GM12878 (cell line): ENCODE results near the gene CASP8. TPM values are rescaled to one million over a fixed set of nuclear protein-coding genes. Genes with fewer than 3 reads are reported as not detected.

ENCODE experiments used
- ATF3 ChIP-seq: IDR thresholded peaks from 2 replicates; pipeline ENCODE4 v1.6.1; 2011; ENCODE audit warnings: low read depth, mild to moderate bottlenecking, low read length, moderate library complexity, borderline replicate concordance; ENCODE audit errors: extremely low read depth
- BACH1 ChIP-seq: fragments of 450-650 bp; IDR thresholded peaks from 2 replicates; pipeline ENCODE4 v1.6.1; 2017; ENCODE audit warnings: mild to moderate bottlenecking, borderline replicate concordance
- BCL11A ChIP-seq: IDR thresholded peaks from 2 replicates; pipeline ENCODE4 v1.6.1; 2011; ENCODE audit warnings: low read depth, low read length
- CBFB ChIP-seq: IDR thresholded peaks from 2 replicates; pipeline ENCODE4 v1.6.1; 2016; ENCODE audit warnings: antibody characterized with exemption, low read depth
- E2F4 ChIP-seq: IDR thresholded peaks from 2 replicates; pipeline ENCODE4 v1.6.1; 2012; ENCODE audit warnings: low read depth, low read length, improper control_type of control experiment
- EED ChIP-seq: sonication (generic); IDR thresholded peaks from 2 replicates; pipeline ENCODE4 v1.6.1; 2016; ENCODE audit warnings: antibody characterized with exemption, low read depth
- EGR1 ChIP-seq, 2 experiments: IDR thresholded peaks; 1 replicate in 1 of 2; 2 replicates in 1 of 2; pipeline ENCODE4 v1.6.1; 2011 to 2012; ENCODE audit warnings: low read depth in 2 of 2, low read length in 2 of 2, borderline replicate concordance in 1 of 2, mild to moderate bottlenecking in 1 of 2, moderate library complexity in 1 of 2
- EZH2 ChIP-seq: IDR thresholded peaks from 2 replicates; pipeline ENCODE4 v1.6.1; 2012; ENCODE audit warnings: low read depth, mild to moderate bottlenecking, control low read depth, inconsistent platforms, low read length, borderline replicate concordance; ENCODE audit not compliant: control insufficient read depth
- FOXK2 ChIP-seq: fragments of 450-650 bp; IDR thresholded peaks from 2 replicates; pipeline ENCODE4 v1.6.1; 2017; ENCODE audit warnings: mild to moderate bottlenecking, moderate library complexity
- FOXM1 ChIP-seq: IDR thresholded peaks from 2 replicates; pipeline ENCODE4 v1.6.1; 2012; ENCODE audit warnings: low read depth, mild to moderate bottlenecking, inconsistent platforms, low read length, moderate library complexity
- HDAC6 ChIP-seq: fragments of 200-600 bp; sonication (generic); IDR thresholded peaks from one replicate; pipeline ENCODE4 v1.8.0; 2017; ENCODE audit warnings: antibody characterized with exemption; ENCODE audit not compliant: unreplicated experiment
- LARP7 ChIP-seq: fragments of 450-650 bp; IDR thresholded peaks from 2 replicates; pipeline ENCODE4 v1.6.1; 2017; ENCODE audit warnings: mild to moderate bottlenecking
- MLLT1 ChIP-seq: fragments of 450-650 bp; IDR thresholded peaks from 2 replicates; pipeline ENCODE4 v1.6.1; 2016; ENCODE audit warnings: mild to moderate bottlenecking
- MTA3 ChIP-seq: IDR thresholded peaks from 2 replicates; pipeline ENCODE4 v1.6.1; 2012; ENCODE audit warnings: low read length, inconsistent platforms, borderline replicate concordance
- NFYA ChIP-seq: IDR thresholded peaks from 2 replicates; pipeline ENCODE4 v1.6.1; 2011; ENCODE audit warnings: low read depth, mild to moderate bottlenecking, low read length, improper control_type of control experiment, borderline replicate concordance
- NR2C2 ChIP-seq: IDR thresholded peaks from 2 replicates; pipeline ENCODE4 v1.6.1; 2011; ENCODE audit warnings: borderline replicate concordance, low read depth; ENCODE audit not compliant: control insufficient read depth, insufficient read length
- POLR2A ChIP-seq: IDR thresholded peaks from 2 replicates; pipeline ENCODE4 v1.6.1; 2011; ENCODE audit warnings: low read depth, mild to moderate bottlenecking, low read length
- RB1 ChIP-seq: fragments of 450-650 bp; formaldehyde crosslinking; IDR thresholded peaks from 2 replicates; pipeline ENCODE4 v1.6.1; 2017; ENCODE audit warnings: mild to moderate bottlenecking, borderline replicate concordance
- STAT3 ChIP-seq: IDR thresholded peaks from 2 replicates; pipeline ENCODE4 v1.6.1; 2011; ENCODE audit warnings: low read depth, low read length, improper control_type of control experiment
- TARDBP ChIP-seq: IDR thresholded peaks from 2 replicates; pipeline ENCODE4 v1.6.1; 2016; ENCODE audit warnings: borderline replicate concordance
- TCF3 ChIP-seq: IDR thresholded peaks from 2 replicates; pipeline ENCODE4 v1.6.1; 2012; ENCODE audit warnings: low read depth, mild to moderate bottlenecking, low read length, borderline replicate concordance; ENCODE audit not compliant: insufficient read depth
- TCF7 ChIP-seq: IDR thresholded peaks from 2 replicates; pipeline ENCODE4 v1.6.1; 2014; ENCODE audit warnings: antibody characterized with exemption, borderline replicate concordance
- ZNF384 ChIP-seq: IDR thresholded peaks from 2 replicates; pipeline ENCODE4 v1.6.1; 2012; ENCODE audit warnings: low read depth, mild to moderate bottlenecking, low read length, improper control_type of control experiment, borderline replicate concordance
- ZNF592 ChIP-seq: fragments of 450-650 bp; IDR thresholded peaks from 2 replicates; pipeline ENCODE4 v1.6.1; 2017; ENCODE audit warnings: mild to moderate bottlenecking, moderate library complexity
- polyA plus RNA-seq, 11 experiments: library from polyadenylated mRNA; depleted of rRNA in 4 of 11; unstranded in 6 of 11; stranded (reverse) in 5 of 11; fragments of >200 nt; fragmentation: Nextera tagmentation in 4 of 11; fragmentation: Illumina TruSeq in 1 of 11; extraction: Ambion mirVana in 4 of 11; extraction: Trizol in 1 of 11; gene quantifications; 1 replicate in 1 of 11; 2 replicates in 10 of 11; pipeline versions ENCODE4 v1.2.1 to v1.2.3, GENCODE V29; 2011 to 2016; ENCODE audit warnings: inconsistent platforms in 2 of 11, missing spikeins in 2 of 11, low read depth in 1 of 11
- total RNA-seq, 4 experiments: library from RNA; depleted of rRNA in 3 of 4; stranded (reverse); fragments of >200 nt in 3 of 4; fragmentation: Illumina TruSeq in 1 of 4; extraction: Trizol in 1 of 4; gene quantifications; 2 replicates each; pipeline versions ENCODE4 v1.2.1 to v1.2.3, GENCODE V29; 2013 to 2021

CASP8 gene
- total and polyA plus RNA-seq, 10 of the 15 experiments (the other 5 are each of a cell fraction or from before 2014, with no cell fraction given), result 18.6 to 54.1 (median 39.9) TPM

DNA sequence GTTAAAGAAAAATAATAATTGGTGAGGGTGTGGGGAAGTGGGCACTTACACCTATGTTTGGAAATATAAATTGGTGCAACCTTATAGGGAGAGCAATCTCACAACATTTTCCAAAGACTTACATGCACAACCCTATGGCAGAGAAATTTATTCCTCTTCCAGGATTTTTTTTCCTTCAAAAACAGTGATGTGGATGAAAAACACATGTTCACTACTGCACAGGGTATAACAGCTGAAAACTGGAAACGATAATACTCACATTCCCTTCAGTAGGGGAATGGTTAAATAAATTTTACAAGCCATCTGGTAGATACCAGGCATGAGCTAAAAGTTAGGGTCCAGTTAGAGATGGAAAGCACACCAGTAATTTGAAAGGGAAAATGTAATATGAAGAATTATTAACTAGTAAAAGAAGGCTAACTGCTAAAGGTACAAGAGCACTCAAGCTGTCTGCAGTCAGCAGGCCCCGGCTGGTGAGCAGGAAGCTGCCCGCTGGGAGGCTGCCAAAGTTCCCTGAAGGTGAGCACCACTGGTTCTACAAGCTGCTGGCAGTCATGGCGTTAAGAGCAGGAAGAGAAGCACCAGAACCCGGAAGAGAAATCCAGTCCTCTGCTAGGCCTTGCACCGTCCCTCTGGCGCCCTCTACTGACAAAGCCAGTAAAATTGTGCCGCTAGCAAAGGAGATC, 28.4 kb upstream of the CASP8 start (continued):
- TF ChIP-seq ZNF592, result no peak
- no peak for TF ChIP-seq BCL11A
- TF ChIP-seq NR2C2, result no peak
- TF ChIP-seq RB1, result 0 out of 2 replicates have a peak, but pooled peaks have one; percentile 38
- peak; percentile 49; the same call in 1 of the 2 replicates for TF ChIP-seq EED
- no peak for TF ChIP-seq HDAC6
- TF ChIP-seq FOXM1, result no peak; the same call in 1 of the 2 replicates
- no peak for TF ChIP-seq CBFB
- peak; percentile 76 for TF ChIP-seq POLR2A
- no peak for TF ChIP-seq ATF3
- no peak for TF ChIP-seq TCF3
- no peak for TF ChIP-seq STAT3
- TF ChIP-seq E2F4, result no peak
- no peak for TF ChIP-seq ZNF384
- no peak for TF ChIP-seq NFYA
- TF ChIP-seq MTA3, result no peak
- TF ChIP-seq EGR1 (IDR thresholded peaks at IDR 0.05; ENCODE audit: borderline replicate concordance in 1 of 2, low read depth in 2 of 2, low read length in 2 of 2), result no peak
- TF ChIP-seq EZH2, result no peak
- TF ChIP-seq TCF7, result no peak
- no peak for TF ChIP-seq TARDBP
- TF ChIP-seq MLLT1, result 0 out of 2 replicates have a peak, but pooled peaks have one; percentile 50
- no peak for TF ChIP-seq BACH1
- TF ChIP-seq LARP7, result no peak
- no peak for TF ChIP-seq FOXK2
